Measurements from ENCODE around the gene FBXO42.

The FBXO42 gene

GRCh38 chr1:16321176-16321867, 31.0 kb downstream of the FBXO42 start:
- DNase-seq: peak; percentile 12

GRCh38 chr1:16318555-16318954, 33.7 kb downstream of the FBXO42 start:
- DNase-seq: no peak

- no peak for DNase-seq
These were observed 36.8 kb downstream of the FBXO42 start for GRCh38 chr1:16315437-16315836.

- DNase-seq: no peak
These were observed 45.1 kb downstream of the FBXO42 start for GRCh38 chr1:16307222-16307621.

GRCh38 chr1:16302709-16303627, 49.3 kb downstream of the FBXO42 start:
- no peak for DNase-seq

GRCh38 chr1:16300436-16300835, 51.8 kb downstream of the FBXO42 start:
- DNase-seq: no peak

GRCh38 chr1:16298653-16299052, 53.6 kb downstream of the FBXO42 start:
- no peak for DNase-seq

GRCh38 chr1:16296643-16297042, 55.6 kb downstream of the FBXO42 start:
- no peak for DNase-seq

GRCh38 chr1:16294219-16295212, 57.8 kb downstream of the FBXO42 start:
- DNase-seq: no peak

- no peak for DNase-seq
These were observed 58.7 kb downstream of the FBXO42 start for GRCh38 chr1:16293538-16293937.

- DNase-seq: no peak
These were observed 59.5 kb downstream of the FBXO42 start for GRCh38 chr1:16292739-16293138.

GRCh38 chr1:16289959-16290358, 62.3 kb downstream of the FBXO42 start:
- no peak for DNase-seq

- DNase-seq: no peak
These were observed 66.2 kb downstream of the FBXO42 start for GRCh38 chr1:16286122-16286521.

- no peak for DNase-seq
These were observed 70.5 kb downstream of the FBXO42 start for GRCh38 chr1:16281765-16282164.

- DNase-seq: no peak
These were observed 73.1 kb downstream of the FBXO42 start for GRCh38 chr1:16279186-16279585.

GRCh38 chr1:16276302-16277030, 75.8 kb downstream of the FBXO42 start:
- DNase-seq: no peak

GRCh38 chr1:16275591-16275990, 76.7 kb downstream of the FBXO42 start:
- no peak for DNase-seq

- DNase-seq: no peak
These were observed 84.5 kb downstream of the FBXO42 start for GRCh38 chr1:16267690-16268180.

- no peak for DNase-seq
These were observed 85.7 kb downstream of the FBXO42 start for GRCh38 chr1:16266411-16267118.

GRCh38 chr1:16262067-16262466, 90.2 kb downstream of the FBXO42 start:
- no peak for DNase-seq

GRCh38 chr1:16260814-16261213, 91.5 kb downstream of the FBXO42 start:
- DNase-seq: peak; percentile 81
